Gastrocnemius medialis (tissue), 4 donors: ENCODE measurements around the gene ANKRD29.

Experiments used
- CTCF ChIP-seq, 5 experiments: fragments of 450-650 bp in 3 of 5; fragments of 200-600 bp in 2 of 5; sonication (generic) in 2 of 5; IDR thresholded peaks in 4 of 5; conservative IDR thresholded peaks in 1 of 5; 1 replicate in 4 of 5; 2 replicates in 1 of 5; pipeline ENCODE4 v1.5.1; 2016 to 2019; ENCODE audit warnings: antibody characterized with exemption in 5 of 5, mild to moderate bottlenecking in 3 of 5, moderate library complexity in 3 of 5
- POLR2A ChIP-seq, 2 donors: fragments of 450-650 bp; IDR thresholded peaks; one replicate each; pipeline ENCODE4 v1.6.1; 2017; ENCODE audit warnings: antibody characterized with exemption in 2 of 2, mild to moderate bottlenecking in 2 of 2, moderate library complexity in 2 of 2

DNA sequence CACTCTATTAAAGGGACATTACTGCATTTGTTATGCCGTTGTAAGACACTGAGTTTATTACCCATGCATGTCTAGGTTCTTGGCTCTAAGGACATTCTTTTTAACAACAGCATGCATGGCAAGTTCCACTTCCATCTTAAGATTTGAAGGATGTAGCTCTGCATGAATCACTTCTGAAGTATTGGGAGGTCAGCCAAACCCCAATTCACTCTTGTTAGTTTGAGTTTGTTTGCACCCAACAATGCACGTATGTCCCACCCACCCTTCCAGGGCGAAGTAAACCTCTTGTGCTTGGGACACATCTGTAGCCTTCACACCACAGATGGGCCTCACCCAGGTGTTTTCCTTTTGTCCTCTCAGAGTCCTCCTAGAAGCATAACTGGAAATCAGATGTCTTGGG, 21.0 kb upstream of the ANKRD29 start:
- TF ChIP-seq CTCF (IDR thresholded peaks at IDR 0.05 in 4 of 5, conservative IDR thresholded peaks at IDR 0.05 in 1 of 5) = no peak
- TF ChIP-seq POLR2A (IDR thresholded peaks at IDR 0.05) = no peak
